Loucy (cell line): ENCODE data around the gene DDX42.
A peak's percentile ranks its signal among the peaks of the same experiment; 100 is the strongest.

ENCODE experiments used
- H2AFZ ChIP-seq: fragments of 200-600 bp; sonication (generic); 2 replicates; pipeline ENCODE4 v1.6.0; 2016; ENCODE audit warnings: antibody characterized with exemption, mild to moderate bottlenecking, low read length, moderate library complexity
- H3F3A ChIP-seq: fragments of 200-600 bp; 2 replicates; pipeline ENCODE4 v1.6.0; 2016; ENCODE audit warnings: antibody characterized with exemption, low read depth, mild to moderate bottlenecking
- H3K27me3 ChIP-seq: fragments of 200-600 bp; sonication (generic); 2 replicates; pipeline ENCODE4 v1.6.1; 2014; ENCODE audit warnings: low read length, mild to moderate bottlenecking; ENCODE audit not compliant: insufficient read depth, poor library complexity, severe bottlenecking
- H3K36me3 ChIP-seq: fragments of 200-600 bp; sonication (generic); 2 replicates; pipeline ENCODE4 v1.6.1; 2016; ENCODE audit warnings: low read length; ENCODE audit not compliant: insufficient read depth
- H3K4me1 ChIP-seq: fragments of 200-600 bp; sonication (generic); 2 replicates; pipeline ENCODE4 v1.5.1; 2014; ENCODE audit warnings: low read length, mild to moderate bottlenecking; ENCODE audit not compliant: insufficient read depth, poor library complexity, severe bottlenecking
- H3K4me2 ChIP-seq: fragments of 200-600 bp; sonication (generic); 2 replicates; pipeline ENCODE4 v1.6.0; 2014; ENCODE audit warnings: antibody characterized with exemption, low read length, low read depth, mild to moderate bottlenecking; ENCODE audit not compliant: poor library complexity, severe bottlenecking
- H3K4me3 ChIP-seq: fragments of 200-600 bp; sonication (generic); 2 replicates; pipeline ENCODE4 v1.5.1; 2014; ENCODE audit warnings: low read length, mild to moderate bottlenecking, mixed read lengths; ENCODE audit not compliant: poor library complexity, severe bottlenecking
- H3K79me2 ChIP-seq: fragments of 200-600 bp; sonication (generic); 2 replicates; pipeline ENCODE4 v1.6.1; 2014; ENCODE audit warnings: low read length; ENCODE audit not compliant: insufficient read depth
- H3K9ac ChIP-seq: fragments of 200-600 bp; sonication (generic); 2 replicates; pipeline ENCODE4 v1.6.0; 2014; ENCODE audit warnings: mild to moderate bottlenecking, low read depth, low read length, moderate library complexity; ENCODE audit not compliant: poor library complexity, severe bottlenecking
- H3K9me2 ChIP-seq: fragments of 200-600 bp; sonication (generic); replicated peaks from 2 replicates; pipeline ENCODE4 v1.6.1; 2016; ENCODE audit warnings: low read depth, low read length, mixed read lengths
- H3K9me3 ChIP-seq: fragments of 200-600 bp; sonication (generic); 2 replicates; pipeline ENCODE4 v1.6.1; 2014; ENCODE audit warnings: mild to moderate bottlenecking, antibody characterized with exemption, low read length, low read depth; ENCODE audit not compliant: insufficient read depth
- H4K20me1 ChIP-seq: fragments of 200-600 bp; sonication (generic); 2 replicates; pipeline ENCODE4 v1.6.0; 2014; ENCODE audit warnings: antibody characterized with exemption, low read length, mild to moderate bottlenecking; ENCODE audit not compliant: insufficient read depth, poor library complexity, severe bottlenecking
- CTCF ChIP-seq: fragments of 200-600 bp; sonication (generic); conservative IDR thresholded peaks from 2 replicates; pipeline ENCODE4 v1.5.1; 2014; ENCODE audit warnings: mild to moderate bottlenecking, antibody characterized with exemption, low read length
- EZH2phosphoT487 ChIP-seq: fragments of 200-600 bp; IDR thresholded peaks from 2 replicates; pipeline ENCODE4 v1.6.1; 2018; ENCODE audit warnings: antibody characterized with exemption, mild to moderate bottlenecking, moderate library complexity, borderline replicate concordance

DDX42 gene

GRCh38 chr17:63830278-63830677 is 56.3 kb downstream of the DDX42 start:
- TF ChIP-seq CTCF (no peak), EZH2phosphoT487 (no peak)
- no peaks in the 10 kb centered on the region for H3K27me3 ChIP-seq
- H3K4me2 ChIP-seq = peak overlapping the region; percentile 82
- peaks cover 57% of the 10 kb centered on the region for H3K36me3 ChIP-seq
- peaks cover 36% of the 10 kb centered on the region for H4K20me1 ChIP-seq
- H3K4me3 ChIP-seq = peak overlapping the region; percentile 87
- no peaks in the 10 kb centered on the region for H3K9me3 ChIP-seq
- no peaks in the 10 kb centered on the region for H3K9me2 ChIP-seq
- peaks cover 89% of the 10 kb centered on the region for H3K79me2 ChIP-seq
- H3K4me1 ChIP-seq = peaks cover 60% of the 10 kb centered on the region
- H2AFZ ChIP-seq = no peak overlapping the region
- H3F3A ChIP-seq = no peaks in the 10 kb centered on the region
- peak overlapping the region; percentile 89 for H3K9ac ChIP-seq

- Histone ChIP-seq H3K9me2 (no peaks in the 10 kb centered on the region), H3F3A (no peaks in the 10 kb centered on the region), H3K79me2 (peaks cover 89% of the 10 kb centered on the region), H4K20me1 (peaks cover 31% of the 10 kb centered on the region), H3K9me3 (no peaks in the 10 kb centered on the region), H3K9ac (peak overlapping the region; percentile 89), H2AFZ (no peak overlapping the region), H3K4me2 (peak overlapping the region; percentile 82), H3K27me3 (no peaks in the 10 kb centered on the region), H3K4me1 (peaks cover 53% of the 10 kb centered on the region), H3K4me3 (peak overlapping the region; percentile 87), H3K36me3 (peaks cover 59% of the 10 kb centered on the region)
- no peak for TF ChIP-seq CTCF
Measured at GRCh38 chr17:63830904-63831491, 57.0 kb downstream of the DDX42 start.

- Histone ChIP-seq H3K4me2 (peak overlapping the region; percentile 82), H3K9ac (peak overlapping the region; percentile 89), H3K4me3 (peak overlapping the region; percentile 87), H4K20me1 (peaks cover 26% of the 10 kb centered on the region), H3K4me1 (peaks cover 48% of the 10 kb centered on the region), H3F3A (no peaks in the 10 kb centered on the region), H3K9me3 (no peaks in the 10 kb centered on the region), H3K9me2 (no peaks in the 10 kb centered on the region), H3K27me3 (no peaks in the 10 kb centered on the region), H2AFZ (no peak overlapping the region), H3K36me3 (peaks cover 59% of the 10 kb centered on the region), H3K79me2 (peaks cover 87% of the 10 kb centered on the region)
- no peak for TF ChIP-seq EZH2phosphoT487
- TF ChIP-seq CTCF = no peak
Measured at GRCh38 chr17:63831505-63831904, 57.5 kb downstream of the DDX42 start.
